H1 (cell line): ENCODE results near the gene MORC4. TPM values are rescaled to one million over a fixed set of nuclear protein-coding genes. Genes with fewer than 3 reads are reported as not detected.

ENCODE experiments used
- KDM4A ChIP-seq: IDR thresholded peaks from one replicate; pipeline ENCODE4 v1.7.1; 2012; ENCODE audit warnings: low read depth, mild to moderate bottlenecking, moderate library complexity, low read length, inconsistent platforms; ENCODE audit not compliant: severe bottlenecking
- MAFK ChIP-seq: IDR thresholded peaks from 2 replicates; pipeline ENCODE4 v1.6.1; 2012; ENCODE audit warnings: low read depth, mild to moderate bottlenecking, improper control_type of control experiment, low read length
- SIRT6 ChIP-seq: IDR thresholded peaks from one replicate; pipeline ENCODE4 v1.7.1; 2012; ENCODE audit warnings: low read length, inconsistent platforms
- SIX5 ChIP-seq: IDR thresholded peaks from 2 replicates; pipeline ENCODE4 v1.6.1; 2011; ENCODE audit warnings: mild to moderate bottlenecking, low read depth, low read length
- polyA plus RNA-seq, 7 experiments: library from polyadenylated mRNA; depleted of rRNA in 3 of 7; stranded (reverse) in 5 of 7; unstranded in 2 of 7; fragments of >200 nt in 5 of 7; fragments of 200-250 nt in 2 of 7; gene quantifications; 1 replicate in 5 of 7; 2 replicates in 1 of 7; 4 replicates in 1 of 7; pipeline versions ENCODE4 v1.2.1 to v1.2.3, GENCODE V29; 2011 to 2013; ENCODE audit warnings: missing spikeins in 2 of 7, mixed read lengths in 2 of 7
- total RNA-seq: library from RNA; stranded (reverse); fragmentation: NEBNext Ultra II Directional; extraction: Animal tissue kit (Norgen Biotek cat#: 25700); gene quantifications from 2 replicates; pipeline ENCODE4 v1.2.1, GENCODE V29; 2021
- TF ChIP-seq, protein P1 (sequence below): fragments of 300-600 bp; sonication (generic); IDR thresholded peaks from 2 replicates; pipeline ENCODE4 v1.7.1; 2012; ENCODE audit warnings: low read length, moderate library complexity, mild to moderate bottlenecking, inconsistent platforms; ENCODE audit not compliant: insufficient replicate concordance

The MORC4 gene
- total and polyA plus RNA-seq, 2 of the 8 experiments (the other 6 are each of a cell fraction or from before 2014, with no cell fraction given): 1.4 to 2.5 TPM

DNA sequence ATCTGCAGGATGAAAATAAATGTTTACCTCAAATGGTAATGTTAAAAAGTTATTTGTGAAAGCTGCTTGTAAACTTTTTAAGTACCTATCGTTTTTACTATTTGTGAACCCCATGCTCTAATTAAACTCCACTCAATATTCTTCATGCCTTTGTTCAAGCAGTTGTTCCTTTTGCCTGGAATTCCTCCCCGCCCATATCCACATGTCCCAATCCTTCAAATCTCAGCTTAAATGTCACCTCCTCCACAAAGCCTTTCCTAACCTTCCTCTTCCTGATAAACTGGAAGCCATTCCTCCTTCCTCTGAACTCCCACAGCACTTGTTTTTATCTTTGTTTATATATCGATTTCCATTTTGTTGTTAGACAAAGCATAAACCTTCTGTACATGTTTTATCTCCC lies 2.4 kb downstream of the MORC4 start (continued):
- TF ChIP-seq, protein P1, sequence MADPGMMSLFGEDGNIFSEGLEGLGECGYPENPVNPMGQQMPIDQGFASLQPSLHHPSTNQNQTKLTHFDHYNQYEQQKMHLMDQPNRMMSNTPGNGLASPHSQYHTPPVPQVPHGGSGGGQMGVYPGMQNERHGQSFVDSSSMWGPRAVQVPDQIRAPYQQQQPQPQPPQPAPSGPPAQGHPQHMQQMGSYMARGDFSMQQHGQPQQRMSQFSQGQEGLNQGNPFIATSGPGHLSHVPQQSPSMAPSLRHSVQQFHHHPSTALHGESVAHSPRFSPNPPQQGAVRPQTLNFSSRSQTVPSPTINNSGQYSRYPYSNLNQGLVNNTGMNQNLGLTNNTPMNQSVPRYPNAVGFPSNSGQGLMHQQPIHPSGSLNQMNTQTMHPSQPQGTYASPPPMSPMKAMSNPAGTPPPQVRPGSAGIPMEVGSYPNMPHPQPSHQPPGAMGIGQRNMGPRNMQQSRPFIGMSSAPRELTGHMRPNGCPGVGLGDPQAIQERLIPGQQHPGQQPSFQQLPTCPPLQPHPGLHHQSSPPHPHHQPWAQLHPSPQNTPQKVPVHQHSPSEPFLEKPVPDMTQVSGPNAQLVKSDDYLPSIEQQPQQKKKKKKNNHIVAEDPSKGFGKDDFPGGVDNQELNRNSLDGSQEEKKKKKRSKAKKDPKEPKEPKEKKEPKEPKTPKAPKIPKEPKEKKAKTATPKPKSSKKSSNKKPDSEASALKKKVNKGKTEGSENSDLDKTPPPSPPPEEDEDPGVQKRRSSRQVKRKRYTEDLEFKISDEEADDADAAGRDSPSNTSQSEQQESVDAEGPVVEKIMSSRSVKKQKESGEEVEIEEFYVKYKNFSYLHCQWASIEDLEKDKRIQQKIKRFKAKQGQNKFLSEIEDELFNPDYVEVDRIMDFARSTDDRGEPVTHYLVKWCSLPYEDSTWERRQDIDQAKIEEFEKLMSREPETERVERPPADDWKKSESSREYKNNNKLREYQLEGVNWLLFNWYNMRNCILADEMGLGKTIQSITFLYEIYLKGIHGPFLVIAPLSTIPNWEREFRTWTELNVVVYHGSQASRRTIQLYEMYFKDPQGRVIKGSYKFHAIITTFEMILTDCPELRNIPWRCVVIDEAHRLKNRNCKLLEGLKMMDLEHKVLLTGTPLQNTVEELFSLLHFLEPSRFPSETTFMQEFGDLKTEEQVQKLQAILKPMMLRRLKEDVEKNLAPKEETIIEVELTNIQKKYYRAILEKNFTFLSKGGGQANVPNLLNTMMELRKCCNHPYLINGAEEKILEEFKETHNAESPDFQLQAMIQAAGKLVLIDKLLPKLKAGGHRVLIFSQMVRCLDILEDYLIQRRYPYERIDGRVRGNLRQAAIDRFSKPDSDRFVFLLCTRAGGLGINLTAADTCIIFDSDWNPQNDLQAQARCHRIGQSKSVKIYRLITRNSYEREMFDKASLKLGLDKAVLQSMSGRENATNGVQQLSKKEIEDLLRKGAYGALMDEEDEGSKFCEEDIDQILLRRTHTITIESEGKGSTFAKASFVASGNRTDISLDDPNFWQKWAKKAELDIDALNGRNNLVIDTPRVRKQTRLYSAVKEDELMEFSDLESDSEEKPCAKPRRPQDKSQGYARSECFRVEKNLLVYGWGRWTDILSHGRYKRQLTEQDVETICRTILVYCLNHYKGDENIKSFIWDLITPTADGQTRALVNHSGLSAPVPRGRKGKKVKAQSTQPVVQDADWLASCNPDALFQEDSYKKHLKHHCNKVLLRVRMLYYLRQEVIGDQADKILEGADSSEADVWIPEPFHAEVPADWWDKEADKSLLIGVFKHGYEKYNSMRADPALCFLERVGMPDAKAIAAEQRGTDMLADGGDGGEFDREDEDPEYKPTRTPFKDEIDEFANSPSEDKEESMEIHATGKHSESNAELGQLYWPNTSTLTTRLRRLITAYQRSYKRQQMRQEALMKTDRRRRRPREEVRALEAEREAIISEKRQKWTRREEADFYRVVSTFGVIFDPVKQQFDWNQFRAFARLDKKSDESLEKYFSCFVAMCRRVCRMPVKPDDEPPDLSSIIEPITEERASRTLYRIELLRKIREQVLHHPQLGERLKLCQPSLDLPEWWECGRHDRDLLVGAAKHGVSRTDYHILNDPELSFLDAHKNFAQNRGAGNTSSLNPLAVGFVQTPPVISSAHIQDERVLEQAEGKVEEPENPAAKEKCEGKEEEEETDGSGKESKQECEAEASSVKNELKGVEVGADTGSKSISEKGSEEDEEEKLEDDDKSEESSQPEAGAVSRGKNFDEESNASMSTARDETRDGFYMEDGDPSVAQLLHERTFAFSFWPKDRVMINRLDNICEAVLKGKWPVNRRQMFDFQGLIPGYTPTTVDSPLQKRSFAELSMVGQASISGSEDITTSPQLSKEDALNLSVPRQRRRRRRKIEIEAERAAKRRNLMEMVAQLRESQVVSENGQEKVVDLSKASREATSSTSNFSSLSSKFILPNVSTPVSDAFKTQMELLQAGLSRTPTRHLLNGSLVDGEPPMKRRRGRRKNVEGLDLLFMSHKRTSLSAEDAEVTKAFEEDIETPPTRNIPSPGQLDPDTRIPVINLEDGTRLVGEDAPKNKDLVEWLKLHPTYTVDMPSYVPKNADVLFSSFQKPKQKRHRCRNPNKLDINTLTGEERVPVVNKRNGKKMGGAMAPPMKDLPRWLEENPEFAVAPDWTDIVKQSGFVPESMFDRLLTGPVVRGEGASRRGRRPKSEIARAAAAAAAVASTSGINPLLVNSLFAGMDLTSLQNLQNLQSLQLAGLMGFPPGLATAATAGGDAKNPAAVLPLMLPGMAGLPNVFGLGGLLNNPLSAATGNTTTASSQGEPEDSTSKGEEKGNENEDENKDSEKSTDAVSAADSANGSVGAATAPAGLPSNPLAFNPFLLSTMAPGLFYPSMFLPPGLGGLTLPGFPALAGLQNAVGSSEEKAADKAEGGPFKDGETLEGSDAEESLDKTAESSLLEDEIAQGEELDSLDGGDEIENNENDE: no peak
- TF ChIP-seq SIX5: no peak
- TF ChIP-seq KDM4A: no peak
- no peak for TF ChIP-seq MAFK
- no peak for TF ChIP-seq SIRT6
